BLaER1 treated with 17β-estradiol and CSF1 and Interleukin-3, amounts not matched to agents 10 nM and 100 nM (cell line): ENCODE results near the gene MBIP.

ENCODE experiments used
- H3K27ac ChIP-seq, 11 experiments: shearing (Covaris generic); formaldehyde crosslinking; 2 replicates each; pipeline ENCODE4 v1.8.1; 2022
- H3K27me3 ChIP-seq, 11 experiments: shearing (Covaris generic); formaldehyde crosslinking; 2 replicates each; pipeline ENCODE4 v1.8.1; 2022
- H3K36me3 ChIP-seq, 11 experiments: shearing (Covaris generic); formaldehyde crosslinking; 2 replicates each; pipeline ENCODE4 v1.8.1; 2022
- H3K4me1 ChIP-seq, 10 experiments: shearing (Covaris generic); formaldehyde crosslinking; 2 replicates each; pipeline ENCODE4 v1.8.1; 2022
- H3K4me2 ChIP-seq, 11 experiments: shearing (Covaris generic); formaldehyde crosslinking; 2 replicates each; pipeline ENCODE4 v1.8.1; 2022
- H3K4me3 ChIP-seq, 10 experiments: shearing (Covaris generic); formaldehyde crosslinking; 2 replicates each; pipeline ENCODE4 v1.8.1; 2022
- H3K9ac ChIP-seq, 11 experiments: shearing (Covaris generic); formaldehyde crosslinking; 2 replicates each; pipeline ENCODE4 v1.8.1; 2022
- H3K9me3 ChIP-seq, 11 experiments: shearing (Covaris generic); formaldehyde crosslinking; replicated peaks in 1 of 11; 2 replicates each; pipeline ENCODE4 v1.8.1; 2022
- H4K20me1 ChIP-seq, 11 experiments: shearing (Covaris generic); formaldehyde crosslinking; 2 replicates each; pipeline ENCODE4 v1.8.1; 2022
- Cebpa-rat ChIP-seq, 11 experiments: shearing (Covaris generic); IDR thresholded peaks; 2 replicates each; pipeline ENCODE4 v1.8.1; 2022

MBIP gene

DNA sequence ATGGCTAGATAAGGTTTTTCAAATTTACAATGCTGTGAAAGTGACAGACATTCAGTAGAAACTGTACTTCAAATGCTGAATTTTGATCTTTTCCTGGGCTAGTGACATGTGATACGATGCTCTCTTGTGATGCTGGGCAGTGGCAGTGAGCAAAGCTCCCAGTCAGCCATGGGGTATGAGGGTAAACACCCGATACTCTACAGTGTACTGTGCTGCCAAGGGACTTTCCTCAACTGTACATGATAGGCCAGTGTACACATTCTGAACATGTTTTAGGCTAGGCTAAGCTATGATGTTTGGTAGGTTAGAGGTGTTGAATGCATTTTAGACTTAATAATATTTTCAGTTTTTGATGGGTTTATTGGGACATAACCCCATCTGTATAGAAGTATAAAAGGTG is 17.6 kb downstream of the MBIP start:
- TF ChIP-seq Cebpa-rat (IDR thresholded peaks at IDR 0.05), result no peak
- no peak overlapping the region for H3K4me3 ChIP-seq
- peaks cover 0 to 5% (median under 1%) of the 10 kb centered on the region in 10 experiments; a peak in 9 of 20 replicates for H3K4me1 ChIP-seq
- H3K9ac ChIP-seq, result no peak overlapping the region
- no peaks in the 10 kb centered on the region for H3K27me3 ChIP-seq
- no peak overlapping the region for H3K4me2 ChIP-seq
- H3K27ac ChIP-seq, result no peak overlapping the region
- H3K36me3 ChIP-seq, result peaks cover 76 to 100% (median 90%) of the 10 kb centered on the region in 11 experiments
- H3K9me3 ChIP-seq, result no peaks in the 10 kb centered on the region
- H4K20me1 ChIP-seq, result no peaks in the 10 kb centered on the region

GRCh38 chr14:36301159-36301558 is 19.3 kb downstream of the MBIP start:
- Histone ChIP-seq H3K9me3 (peaks cover 0 to 7% (median 0%) of the 10 kb centered on the region in 11 experiments; a peak in 4 of 22 replicates), H3K9ac (no peak overlapping the region), H3K4me3 (no peak overlapping the region), H3K27ac (no peak overlapping the region; a peak in 1 of 22 replicates), H3K27me3 (no peaks in the 10 kb centered on the region), H3K36me3 (peaks cover 77 to 100% (median 90%) of the 10 kb centered on the region in 11 experiments), H4K20me1 (no peaks in the 10 kb centered on the region), H3K4me1 (peaks cover 0 to 21% (median 17%) of the 10 kb centered on the region in 10 experiments; a peak in 13 of 20 replicates), H3K4me2 (no peak overlapping the region)
- no peak for TF ChIP-seq Cebpa-rat (IDR thresholded peaks at IDR 0.05)

DNA sequence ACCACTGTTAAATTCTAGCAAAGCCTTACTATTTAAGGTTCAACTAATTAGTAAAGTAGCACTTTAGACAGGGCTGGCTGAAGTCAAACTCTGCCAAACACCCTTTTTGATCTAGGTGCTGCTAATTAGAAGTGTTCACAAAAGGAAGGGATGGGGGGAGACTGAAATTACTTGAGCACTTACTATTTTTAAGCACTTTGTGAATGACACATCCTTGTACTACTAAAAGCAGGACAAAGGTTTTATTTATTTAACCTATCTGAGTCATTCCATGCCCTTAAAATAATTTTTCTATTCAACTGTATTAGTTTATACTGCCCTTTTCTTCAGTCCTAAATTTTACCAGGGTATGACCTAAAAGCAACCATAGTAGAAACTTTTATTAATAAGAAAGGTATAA is 20.1 kb downstream of the MBIP start:
- no peak overlapping the region for H3K4me2 ChIP-seq
- peaks cover 0 to 15% (median 0%) of the 10 kb centered on the region in 11 experiments; a peak in 6 of 22 replicates for H3K9me3 ChIP-seq
- H3K4me1 ChIP-seq, result peaks cover 0 to 30% (median 25%) of the 10 kb centered on the region in 10 experiments; a peak in 14 of 20 replicates
- H3K36me3 ChIP-seq, result peaks cover 77 to 100% (median 88%) of the 10 kb centered on the region in 11 experiments
- H3K27me3 ChIP-seq, result no peaks in the 10 kb centered on the region
- TF ChIP-seq Cebpa-rat (IDR thresholded peaks at IDR 0.05), result no peak
- H3K9ac ChIP-seq, result no peak overlapping the region
- H3K27ac ChIP-seq, result 0 out of 22 replicates have a peak overlapping the region, but pooled peaks of 1 of the 11 experiments have one; percentile 10
- no peak overlapping the region for H3K4me3 ChIP-seq
- H4K20me1 ChIP-seq, result no peaks in the 10 kb centered on the region

GRCh38 chr14:36295642-36296627 is 24.5 kb downstream of the MBIP start:
- no peaks in the 10 kb centered on the region for H4K20me1 ChIP-seq
- peak overlapping the region in 9 of 11 experiments; percentile 15 to 96 (median 89); a peak in 17 of 22 replicates for H3K27ac ChIP-seq

GRCh38 chr14:36294543-36294942 is 25.9 kb downstream of the MBIP start:
- no peak for TF ChIP-seq Cebpa-rat (IDR thresholded peaks at IDR 0.05)
- Histone ChIP-seq H4K20me1 (no peaks in the 10 kb centered on the region), H3K4me1 (peaks cover 4 to 75% (median 56%) of the 10 kb centered on the region in 10 experiments; a peak in 18 of 20 replicates), H3K9ac (peak overlapping the region in 7 of 11 experiments; percentile 60 to 78 (median 71); a peak in 8 of 22 replicates), H3K4me3 (no peak overlapping the region), H3K36me3 (peaks cover 33 to 43% (median 40%) of the 10 kb centered on the region in 11 experiments), H3K4me2 (peak overlapping the region in 7 of 11 experiments; percentile 55 to 79 (median 67); a peak in 12 of 22 replicates), H3K27me3 (no peaks in the 10 kb centered on the region), H3K27ac (peak overlapping the region in 9 of 11 experiments; percentile 68 to 96 (median 89); a peak in 19 of 22 replicates), H3K9me3 (peaks cover 0 to 16% (median 0%) of the 10 kb centered on the region in 11 experiments; a peak in 6 of 22 replicates)

More at GRCh38 chr14:36295642-36296627, 24.5 kb downstream of the MBIP start:
- TF ChIP-seq Cebpa-rat (IDR thresholded peaks at IDR 0.05), result no peak
- peak overlapping the region in 2 of 11 experiments; percentile 28 to 32; a peak in 4 of 22 replicates for H3K9ac ChIP-seq
- peaks cover 0 to 16% (median 0%) of the 10 kb centered on the region in 11 experiments; a peak in 6 of 22 replicates for H3K9me3 ChIP-seq
- no peaks in the 10 kb centered on the region for H3K27me3 ChIP-seq
- H3K36me3 ChIP-seq, result peaks cover 42 to 56% (median 47%) of the 10 kb centered on the region in 11 experiments
- peaks cover 4 to 71% (median 56%) of the 10 kb centered on the region in 10 experiments; a peak in 18 of 20 replicates for H3K4me1 ChIP-seq
- H3K4me3 ChIP-seq, result no peak overlapping the region
- peak overlapping the region in 7 of 11 experiments; percentile 27 to 67 (median 57); a peak in 13 of 22 replicates for H3K4me2 ChIP-seq

DNA sequence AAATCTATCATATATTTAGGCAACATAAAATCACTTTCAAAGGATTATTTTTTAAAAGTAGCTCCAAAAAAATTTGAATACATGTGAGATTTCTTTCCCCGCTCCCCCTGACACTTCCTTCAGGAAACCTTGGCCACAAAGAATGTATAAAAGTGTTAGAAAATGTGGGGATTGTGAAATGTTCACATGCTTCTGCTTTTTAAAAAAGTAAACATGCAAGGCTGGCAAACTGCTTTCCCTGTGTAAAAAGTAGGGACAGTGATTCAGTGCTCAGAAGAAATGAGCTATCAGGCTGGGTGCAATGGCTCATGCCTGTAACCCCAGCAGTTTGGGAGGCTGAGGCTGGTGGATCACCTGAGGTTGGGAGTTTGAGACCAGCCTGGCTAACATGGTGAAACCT is 26.6 kb downstream of the MBIP start:
- Histone ChIP-seq H3K36me3 (peaks cover 27 to 36% (median 33%) of the 10 kb centered on the region in 11 experiments), H3K9me3 (peaks cover 0 to 16% (median 0%) of the 10 kb centered on the region in 11 experiments; a peak in 6 of 22 replicates), H3K4me3 (no peak overlapping the region), H4K20me1 (no peaks in the 10 kb centered on the region), H3K4me1 (peaks cover 4 to 80% (median 56%) of the 10 kb centered on the region in 10 experiments; a peak in 18 of 20 replicates), H3K27ac (peak overlapping the region; percentile 48 to 96 (median 88); a peak in 21 of 22 replicates), H3K9ac (peak overlapping the region in 7 of 11 experiments; percentile 60 to 78 (median 71); a peak in 15 of 22 replicates), H3K4me2 (peak overlapping the region in 10 of 11 experiments; percentile 25 to 79 (median 61); a peak in 14 of 22 replicates), H3K27me3 (no peaks in the 10 kb centered on the region)
- peak in 6 of 11 experiments; percentile 45 to 92 (median 76); a peak in 11 of 22 replicates for TF ChIP-seq Cebpa-rat (IDR thresholded peaks at IDR 0.05)

GRCh38 chr14:36289954-36290353 is 30.5 kb downstream of the MBIP start:
- Histone ChIP-seq H3K4me2 (no peak overlapping the region), H3K27ac (peak overlapping the region in 1 of 11 experiments; percentile 17; a peak in 1 of 22 replicates), H3K9ac (no peak overlapping the region), H3K4me1 (peaks cover 4 to 51% (median 29%) of the 10 kb centered on the region in 10 experiments; a peak in 18 of 20 replicates), H3K27me3 (no peaks in the 10 kb centered on the region), H3K4me3 (no peak overlapping the region), H3K36me3 (no peaks in the 10 kb centered on the region), H4K20me1 (no peaks in the 10 kb centered on the region), H3K9me3 (no peaks in the 10 kb centered on the region)
- TF ChIP-seq Cebpa-rat (IDR thresholded peaks at IDR 0.05), result no peak

- H3K4me1 ChIP-seq, result peaks cover 0 to 54% (median 20%) of the 10 kb centered on the region in 10 experiments; a peak in 15 of 20 replicates
- no peak overlapping the region for H3K27ac ChIP-seq
- no peaks in the 10 kb centered on the region for H3K9me3 ChIP-seq
- no peak for TF ChIP-seq Cebpa-rat (IDR thresholded peaks at IDR 0.05)
- no peak overlapping the region for H3K4me2 ChIP-seq
- H3K36me3 ChIP-seq, result no peaks in the 10 kb centered on the region
- no peak overlapping the region for H3K4me3 ChIP-seq
- H4K20me1 ChIP-seq, result no peaks in the 10 kb centered on the region
- H3K9ac ChIP-seq, result no peak overlapping the region
- H3K27me3 ChIP-seq, result no peaks in the 10 kb centered on the region
Measured at GRCh38 chr14:36288496-36288895, 31.9 kb downstream of the MBIP start.
